MM.1S (cell line): ENCODE data around the gene TRIM71.

Source experiments
- DNase-seq: peaks from one replicate; pipeline ENCODE4 v3.0.0-alpha.2; 2015
- H2AFZ ChIP-seq: fragments of 300-600 bp; sonication (generic); 2 replicates; pipeline ENCODE4 v1.6.0; 2016; ENCODE audit warnings: antibody characterized with exemption, low read length
- H3F3A ChIP-seq: fragments of 300-600 bp; sonication (generic); 2 replicates; pipeline ENCODE4 v1.6.1; 2016; ENCODE audit warnings: mild to moderate bottlenecking, antibody characterized with exemption, low read length, moderate library complexity, mixed read lengths; ENCODE audit not compliant: insufficient read depth
- H3K27ac ChIP-seq: fragments of 300-600 bp; sonication (generic); 2 replicates; pipeline ENCODE4 v1.5.1; 2016; ENCODE audit warnings: mild to moderate bottlenecking, low read length
- H3K27me3 ChIP-seq: fragments of 300-600 bp; sonication (generic); replicated peaks from 2 replicates; pipeline ENCODE4 v1.6.0; 2016; ENCODE audit warnings: low read length; ENCODE audit not compliant: insufficient read depth
- H3K36me3 ChIP-seq: fragments of 300-600 bp; sonication (generic); replicated peaks from 2 replicates; pipeline ENCODE4 v1.6.1; 2016; ENCODE audit warnings: mild to moderate bottlenecking, low read length, mixed read lengths; ENCODE audit not compliant: insufficient read depth
- H3K4me1 ChIP-seq: fragments of 300-600 bp; sonication (generic); 2 replicates; pipeline ENCODE4 v1.6.1; 2016; ENCODE audit warnings: low read length, mixed read lengths
- H3K4me2 ChIP-seq: fragments of 300-600 bp; sonication (generic); 2 replicates; pipeline ENCODE4 v1.6.0; 2016; ENCODE audit warnings: low read depth, low read length
- H3K4me3 ChIP-seq: fragments of 300-600 bp; sonication (generic); 2 replicates; pipeline ENCODE4 v1.5.1; 2016; ENCODE audit warnings: low read length, mixed read lengths
- H3K79me2 ChIP-seq: fragments of 300-600 bp; sonication (generic); 2 replicates; pipeline ENCODE4 v1.6.1; 2016; ENCODE audit warnings: mixed run types, low read length, mixed read lengths
- H3K9ac ChIP-seq: fragments of 300-600 bp; sonication (generic); 2 replicates; pipeline ENCODE4 v1.6.1; 2016; ENCODE audit warnings: low read length, mixed read lengths
- H3K9me2 ChIP-seq: fragments of 300-600 bp; sonication (generic); replicated peaks from 2 replicates; pipeline ENCODE4 v1.6.1; 2016; ENCODE audit warnings: mild to moderate bottlenecking, low read length, mixed read lengths; ENCODE audit not compliant: insufficient read depth
- H3K9me3 ChIP-seq: fragments of 300-600 bp; sonication (generic); replicated peaks from 2 replicates; pipeline ENCODE4 v1.6.1; 2016; ENCODE audit warnings: mild to moderate bottlenecking, low read length, mixed read lengths; ENCODE audit not compliant: insufficient read depth
- H4K20me1 ChIP-seq: fragments of 300-600 bp; sonication (generic); 2 replicates; pipeline ENCODE4 v1.6.1; 2016; ENCODE audit warnings: mild to moderate bottlenecking, low read length, moderate library complexity, mixed read lengths; ENCODE audit not compliant: insufficient read depth
- CTCF ChIP-seq: fragments of 300-600 bp; sonication (generic); IDR thresholded peaks from 2 replicates; pipeline ENCODE4 v1.5.1; 2016; ENCODE audit warnings: antibody characterized with exemption, low read length, mixed read lengths
- EZH2 ChIP-seq: fragments of 300-600 bp; sonication (generic); optimal IDR thresholded peaks from 2 replicates; pipeline ENCODE3; 2017; ENCODE audit warnings: low read depth, mild to moderate bottlenecking, antibody characterized with exemption, low read length, mixed read lengths
- EZH2phosphoT487 ChIP-seq: fragments of 300-600 bp; sonication (generic); IDR thresholded peaks from 2 replicates; pipeline ENCODE4 v1.6.1; 2018; ENCODE audit warnings: antibody characterized with exemption, low read length

The TRIM71 gene

GRCh38 chr3:32842531-32842931 lies 24.7 kb downstream of the TRIM71 start:
- Histone ChIP-seq H3K4me3 (no peak overlapping the region), H4K20me1 (no peaks in the 10 kb centered on the region), H3K27me3 (no peaks in the 10 kb centered on the region), H2AFZ (0 out of 2 replicates have a peak overlapping the region, but pooled peaks have one; percentile 5), H3K4me1 (peaks cover 16% of the 10 kb centered on the region), H3K36me3 (no peaks in the 10 kb centered on the region), H3K4me2 (peak overlapping the region; percentile 38), H3K9me3 (no peaks in the 10 kb centered on the region), H3K79me2 (no peaks in the 10 kb centered on the region), H3F3A (no peaks in the 10 kb centered on the region; the same call in 1 of the 2 replicates), H3K9me2 (no peaks in the 10 kb centered on the region), H3K9ac (no peak overlapping the region), H3K27ac (no peak overlapping the region)
- peak; percentile 51 for DNase-seq
- no peak for TF ChIP-seq EZH2
- TF ChIP-seq CTCF: no peak
- no peak for TF ChIP-seq EZH2phosphoT487

GRCh38 chr3:32842987-32843386 lies 25.2 kb downstream of the TRIM71 start:
- Histone ChIP-seq H3K4me2 (peak overlapping the region; percentile 38; the same call in 1 of the 2 replicates), H3K36me3 (no peaks in the 10 kb centered on the region), H3F3A (no peaks in the 10 kb centered on the region; the same call in 1 of the 2 replicates), H3K9me3 (no peaks in the 10 kb centered on the region), H3K9me2 (no peaks in the 10 kb centered on the region), H3K9ac (no peak overlapping the region), H3K79me2 (no peaks in the 10 kb centered on the region), H4K20me1 (no peaks in the 10 kb centered on the region), H3K27ac (no peak overlapping the region), H3K4me3 (no peak overlapping the region), H3K27me3 (no peaks in the 10 kb centered on the region), H2AFZ (0 out of 2 replicates have a peak overlapping the region, but pooled peaks have one; percentile 5), H3K4me1 (peaks cover 16% of the 10 kb centered on the region)
- no peak for DNase-seq
- TF ChIP-seq EZH2 (no peak), EZH2phosphoT487 (no peak), CTCF (no peak)

- H3F3A ChIP-seq: no peaks in the 10 kb centered on the region; the same call in 1 of the 2 replicates
- no peaks in the 10 kb centered on the region for H4K20me1 ChIP-seq
- H3K9ac ChIP-seq: no peak overlapping the region
- DNase-seq: no peak
- no peaks in the 10 kb centered on the region for H3K9me3 ChIP-seq
- TF ChIP-seq EZH2 (no peak), EZH2phosphoT487 (no peak), CTCF (no peak)
- no peaks in the 10 kb centered on the region for H3K36me3 ChIP-seq
- H3K27ac ChIP-seq: no peak overlapping the region
- peaks cover 19% of the 10 kb centered on the region for H3K4me1 ChIP-seq
- no peak overlapping the region for H2AFZ ChIP-seq
- no peak overlapping the region for H3K4me3 ChIP-seq
- H3K9me2 ChIP-seq: no peaks in the 10 kb centered on the region
- no peak overlapping the region for H3K4me2 ChIP-seq
- H3K79me2 ChIP-seq: no peaks in the 10 kb centered on the region
- no peaks in the 10 kb centered on the region for H3K27me3 ChIP-seq
These were observed 25.9 kb downstream of the TRIM71 start for GRCh38 chr3:32843510-32844321.
